ENCODE data around the gene ATF7IP2. TPM values are rescaled to one million over a fixed set of nuclear protein-coding genes. Genes with fewer than 3 reads are reported as not detected.

The ATF7IP2 gene
- total and polyA plus RNA-seq, 9 of the 15 experiments (the other 6 are each of a cell fraction or from before 2014, with no cell fraction given), result 131 to 515 (median 196) TPM

GRCh38 chr16:10502776-10503175, 116.9 kb downstream of the ATF7IP2 start:
- TF ChIP-seq THRAP3 (IDR thresholded peaks at IDR 0.05; ENCODE audit: borderline replicate concordance) (no peak), ZEB2 (IDR thresholded peaks at IDR 0.05) (no peak), ZNF518B (CRISPR knock-in tag; IDR thresholded peaks at IDR 0.05) (no peak), ZNF3 (CRISPR knock-in tag; IDR thresholded peaks at IDR 0.05) (no peak), PTBP1 (IDR thresholded peaks at IDR 0.05; ENCODE audit: low read depth, low read length) (no peak), KLF13 (tag; IDR thresholded peaks at IDR 0.05; ENCODE audit: borderline replicate concordance, low read depth) (no peak), ZNF584 (CRISPR knock-in tag; IDR thresholded peaks at IDR 0.05; ENCODE audit: low read depth) (no peak), PHF20 (IDR thresholded peaks at IDR 0.05; ENCODE audit: partially characterized antibody) (no peak), NCOA4 (IDR thresholded peaks at IDR 0.05; ENCODE audit: partially characterized antibody) (no peak), FOXM1 (IDR thresholded peaks at IDR 0.05; ENCODE audit: low read depth) (no peak), FOXM1 (CRISPR knock-in tag; IDR thresholded peaks at IDR 0.05; ENCODE audit: low read depth) (no peak), ILF3 (IDR thresholded peaks at IDR 0.05; ENCODE audit: borderline replicate concordance) (no peak), ZNF253 (CRISPR knock-in tag; conservative IDR thresholded peaks at IDR 0.05) (no peak), CEBPB (tag; IDR thresholded peaks at IDR 0.05) (no peak)
- DNase-seq (ENCODE audit: extremely low read depth in 1 of 4, low spot score in 3 of 4) (no peak), ATAC-seq (no peak), FAIRE-seq (no peak)
- no peak overlapping the region for H3K4me2 ChIP-seq (ENCODE audit: insufficient read depth, low read length)
- no peaks in the 10 kb centered on the region for H3K9me1 ChIP-seq (ENCODE audit: control insufficient read depth, insufficient read depth, low read length)
- H3K79me2 ChIP-seq (ENCODE audit: control insufficient read depth, insufficient read depth, low read length), result no peaks in the 10 kb centered on the region
- CTCF ChIA-PET (ENCODE audit: low intra/inter-chr PET ratio), result no interaction called here
- 83% methylated on average over 6 of the region's 6 CpGs for WGBS (ENCODE audit: insufficient coverage, low coverage, missing lambda C conversion rate)
- no peak overlapping the region for H2AFZ ChIP-seq (ENCODE audit: low read depth, low read length)
- intact Hi-C loops (cut with micrococcal nuclease), result no loop called here
- H3K27ac ChIP-seq (ENCODE audit: extremely low read depth, low read depth, low read length), result no peak overlapping the region
- H3K36me3 ChIP-seq (ENCODE audit: control insufficient read depth, insufficient read depth, low read length), result no peaks in the 10 kb centered on the region
- peaks cover 17% of the 10 kb centered on the region for H3K9me3 ChIP-seq (replicated peaks; ENCODE audit: control insufficient read depth, insufficient read depth, low read depth, low read length)
- H3K4me3 ChIP-seq, result no peak overlapping the region
- no peaks in the 10 kb centered on the region for H3K27me3 ChIP-seq (ENCODE audit: control insufficient read depth in 2 of 2, insufficient read depth in 2 of 2, low read length in 2 of 2)
- no peak overlapping the region for H3K9ac ChIP-seq (ENCODE audit: insufficient read depth in 1 of 2, low read depth in 2 of 2, low read length in 2 of 2)
- BruUV-seq (replicated peaks), result no TSS peak
- H3K4me1 ChIP-seq (replicated peaks in 1 of 2; ENCODE audit: control insufficient read depth in 2 of 2, insufficient read depth in 2 of 2, low read length in 2 of 2), result peaks cover 2 to 6% of the 10 kb centered on the region in 2 experiments
- H4K20me1 ChIP-seq (replicated peaks; ENCODE audit: control insufficient read depth, insufficient read depth, low read length), result no peaks in the 10 kb centered on the region
- POLR2A ChIA-PET, result no interaction called here
- in situ Hi-C loops (cut with MboI), result no loop called here
